Nephron (organoid): ENCODE measurements around the gene CA9.

Experiments used
- H3K27ac Mint-ChIP-seq, 3 experiments: 2 replicates each; pipeline ENCODE4 v1.8.0; 2020; ENCODE audit warnings: mixed read lengths in 3 of 3, mild to moderate bottlenecking in 2 of 3, moderate library complexity in 1 of 3
- H3K27me3 Mint-ChIP-seq: 2 replicates; pipeline ENCODE4 v1.8.0; 2021; ENCODE audit warnings: low read depth, mild to moderate bottlenecking, moderate library complexity, mixed read lengths
- H3K36me3 Mint-ChIP-seq: 2 replicates; pipeline ENCODE4 v1.8.0; 2020; ENCODE audit warnings: low read depth, mixed read lengths
- H3K4me1 Mint-ChIP-seq: 2 replicates; pipeline ENCODE4 v1.8.0; 2020; ENCODE audit warnings: mixed read lengths
- H3K4me3 Mint-ChIP-seq, 3 experiments: 2 replicates each; pipeline ENCODE4 v1.8.0; 2020; ENCODE audit warnings: mild to moderate bottlenecking in 3 of 3, mixed read lengths in 3 of 3, moderate library complexity in 2 of 3
- H3K9me3 Mint-ChIP-seq: 2 replicates; pipeline ENCODE4 v1.8.0; 2020; ENCODE audit warnings: mixed read lengths
- TF ChIP-seq, protein P1 (sequence below), 3 experiments: fragments of 200-600 bp; sonication (generic); IDR thresholded peaks; one replicate each; pipeline ENCODE4 v1.5.0; 2021; ENCODE audit warnings: antibody characterized with exemption in 3 of 3; ENCODE audit not compliant: unreplicated experiment in 3 of 3

CA9 gene

DNA sequence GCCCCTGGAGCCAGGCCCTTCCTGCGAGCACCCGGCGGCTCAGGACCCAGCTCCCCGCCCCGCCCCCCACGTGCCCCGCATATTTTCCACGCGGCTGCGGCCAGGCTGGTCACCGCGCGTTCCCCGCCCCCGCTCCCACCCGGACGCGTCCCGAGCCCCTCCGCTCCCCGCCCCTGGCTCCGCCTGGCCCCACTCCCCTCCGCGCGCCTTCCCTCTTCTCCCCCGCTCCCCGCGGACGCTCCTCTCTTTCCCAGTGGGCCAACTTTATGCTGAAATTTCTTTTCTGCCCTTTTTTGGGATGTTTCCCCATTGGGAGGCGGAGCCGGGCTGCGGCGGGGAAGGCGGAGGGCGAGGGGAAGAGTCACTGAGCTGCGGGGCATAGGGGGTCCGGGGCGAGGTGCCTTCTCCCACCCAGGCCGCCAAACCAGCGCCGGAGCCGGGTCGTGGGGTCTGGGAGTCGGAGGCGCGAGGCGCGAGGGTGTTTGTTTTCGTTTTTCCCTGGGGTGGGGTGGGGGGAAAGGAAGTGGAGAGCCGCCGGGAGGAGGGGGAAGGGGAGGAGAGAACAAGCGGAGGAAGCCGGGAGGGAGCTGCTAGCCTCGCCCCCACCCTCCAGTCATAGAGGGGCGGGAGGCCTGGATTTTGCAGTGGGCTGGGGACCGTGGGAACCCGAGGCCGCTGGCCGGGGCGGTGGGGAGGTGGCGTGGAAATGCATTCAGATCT lies 17.0 kb downstream of the CA9 start:
- Mint-ChIP-seq H3K27ac (peak overlapping the region; percentile 65 to 88 (median 81)), H3K4me1 (peaks cover 36% of the 10 kb centered on the region), H3K27me3 (no peaks in the 10 kb centered on the region), H3K36me3 (peaks cover 13% of the 10 kb centered on the region), H3K9me3 (no peaks in the 10 kb centered on the region), H3K4me3 (peak overlapping the region; percentile 94 to 100 (median 95))
- TF ChIP-seq, protein P1, sequence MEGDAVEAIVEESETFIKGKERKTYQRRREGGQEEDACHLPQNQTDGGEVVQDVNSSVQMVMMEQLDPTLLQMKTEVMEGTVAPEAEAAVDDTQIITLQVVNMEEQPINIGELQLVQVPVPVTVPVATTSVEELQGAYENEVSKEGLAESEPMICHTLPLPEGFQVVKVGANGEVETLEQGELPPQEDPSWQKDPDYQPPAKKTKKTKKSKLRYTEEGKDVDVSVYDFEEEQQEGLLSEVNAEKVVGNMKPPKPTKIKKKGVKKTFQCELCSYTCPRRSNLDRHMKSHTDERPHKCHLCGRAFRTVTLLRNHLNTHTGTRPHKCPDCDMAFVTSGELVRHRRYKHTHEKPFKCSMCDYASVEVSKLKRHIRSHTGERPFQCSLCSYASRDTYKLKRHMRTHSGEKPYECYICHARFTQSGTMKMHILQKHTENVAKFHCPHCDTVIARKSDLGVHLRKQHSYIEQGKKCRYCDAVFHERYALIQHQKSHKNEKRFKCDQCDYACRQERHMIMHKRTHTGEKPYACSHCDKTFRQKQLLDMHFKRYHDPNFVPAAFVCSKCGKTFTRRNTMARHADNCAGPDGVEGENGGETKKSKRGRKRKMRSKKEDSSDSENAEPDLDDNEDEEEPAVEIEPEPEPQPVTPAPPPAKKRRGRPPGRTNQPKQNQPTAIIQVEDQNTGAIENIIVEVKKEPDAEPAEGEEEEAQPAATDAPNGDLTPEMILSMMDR (IDR thresholded peaks at IDR 0.05; ENCODE audit: unreplicated experiment in 3 of 3): no peak

DNA sequence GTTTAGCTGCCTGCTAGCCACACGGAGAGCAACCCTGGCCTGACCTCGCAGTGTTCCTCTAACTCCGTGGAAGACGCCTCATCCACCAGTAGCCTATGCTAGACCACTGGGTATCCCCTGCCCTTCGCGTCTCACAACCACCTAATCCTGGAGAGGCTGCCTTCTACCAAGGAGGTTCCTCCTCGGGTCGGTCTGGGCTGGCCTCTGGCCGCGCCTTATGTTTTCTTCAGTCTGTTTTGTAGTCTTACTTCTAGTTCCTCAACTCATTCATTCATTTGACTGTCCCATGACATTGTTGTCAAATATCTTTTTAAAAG lies 17.6 kb downstream of the CA9 start:
- Mint-ChIP-seq H3K9me3 (no peaks in the 10 kb centered on the region), H3K27me3 (no peaks in the 10 kb centered on the region), H3K4me3 (peak overlapping the region; percentile 89 to 95 (median 91)), H3K36me3 (peaks cover 10% of the 10 kb centered on the region), H3K27ac (peak overlapping the region; percentile 65 to 88 (median 81)), H3K4me1 (peaks cover 35% of the 10 kb centered on the region)
- TF ChIP-seq, protein P1 (IDR thresholded peaks at IDR 0.05; ENCODE audit: unreplicated experiment in 3 of 3): no peak

DNA sequence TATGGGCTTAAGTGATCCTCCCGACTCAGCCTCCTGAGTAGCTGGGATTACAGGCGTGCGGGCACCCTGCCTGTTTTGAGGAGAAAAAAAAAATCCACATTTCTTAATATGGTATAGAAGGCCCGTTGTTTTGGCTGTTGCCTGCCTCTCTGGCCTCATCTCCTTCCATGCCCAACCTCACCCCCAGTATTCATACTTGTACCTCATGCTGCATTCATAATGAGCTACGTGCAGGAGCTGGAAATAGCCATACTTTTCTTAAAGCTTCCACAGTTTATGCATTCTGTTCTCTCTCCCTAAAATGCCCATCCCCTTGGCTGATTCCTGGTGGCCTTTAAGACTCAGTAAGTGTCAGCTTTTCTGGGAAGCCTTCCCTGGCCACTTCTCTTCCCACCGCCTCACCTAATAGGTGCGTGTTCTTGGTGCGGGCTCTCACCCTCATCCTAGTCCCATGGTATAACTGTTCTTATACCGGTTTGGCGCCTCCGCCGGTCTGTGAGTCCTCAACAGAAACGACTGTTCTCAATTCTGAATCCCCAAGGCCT lies 18.1 kb downstream of the CA9 start:
- peak overlapping the region; percentile 65 to 88 (median 81) for H3K27ac Mint-ChIP-seq
- no peaks in the 10 kb centered on the region for H3K9me3 Mint-ChIP-seq
- TF ChIP-seq, protein P1 (IDR thresholded peaks at IDR 0.05; ENCODE audit: unreplicated experiment in 3 of 3): no peak
- peak overlapping the region; percentile 89 to 95 (median 91) for H3K4me3 Mint-ChIP-seq
- H3K27me3 Mint-ChIP-seq: no peaks in the 10 kb centered on the region
- H3K4me1 Mint-ChIP-seq: peaks cover 34% of the 10 kb centered on the region
- peaks cover 5% of the 10 kb centered on the region for H3K36me3 Mint-ChIP-seq

DNA sequence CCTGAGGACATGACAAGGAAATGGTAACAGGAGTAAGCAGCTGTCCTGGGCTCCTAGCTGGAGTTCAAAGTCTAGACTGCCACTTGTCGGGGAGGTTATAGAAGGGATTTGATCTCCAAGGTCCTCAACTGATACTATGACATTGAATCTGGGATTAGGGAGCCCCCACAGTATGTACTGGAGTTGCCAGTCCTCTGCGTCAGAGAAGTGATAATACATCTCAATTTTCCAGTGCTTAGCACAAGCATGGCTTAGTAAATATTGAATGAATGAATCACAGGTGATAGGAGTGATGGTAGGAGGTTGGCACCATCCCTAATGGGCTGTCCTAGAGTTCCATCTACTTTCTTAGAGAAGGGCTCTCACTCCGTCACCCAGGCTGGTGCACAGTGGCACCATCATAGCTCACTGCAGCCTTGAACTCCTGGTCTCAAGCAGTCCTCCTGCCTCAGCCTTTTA lies 22.2 kb downstream of the CA9 start:
- peak overlapping the region in 1 of 3 experiments; percentile 50 for H3K27ac Mint-ChIP-seq
- no peaks in the 10 kb centered on the region for H3K36me3 Mint-ChIP-seq
- no peaks in the 10 kb centered on the region for H3K9me3 Mint-ChIP-seq
- TF ChIP-seq, protein P1 (IDR thresholded peaks at IDR 0.05; ENCODE audit: unreplicated experiment in 3 of 3): no peak
- no peak overlapping the region for H3K4me3 Mint-ChIP-seq
- peaks cover 17% of the 10 kb centered on the region for H3K4me1 Mint-ChIP-seq
- no peaks in the 10 kb centered on the region for H3K27me3 Mint-ChIP-seq

DNA sequence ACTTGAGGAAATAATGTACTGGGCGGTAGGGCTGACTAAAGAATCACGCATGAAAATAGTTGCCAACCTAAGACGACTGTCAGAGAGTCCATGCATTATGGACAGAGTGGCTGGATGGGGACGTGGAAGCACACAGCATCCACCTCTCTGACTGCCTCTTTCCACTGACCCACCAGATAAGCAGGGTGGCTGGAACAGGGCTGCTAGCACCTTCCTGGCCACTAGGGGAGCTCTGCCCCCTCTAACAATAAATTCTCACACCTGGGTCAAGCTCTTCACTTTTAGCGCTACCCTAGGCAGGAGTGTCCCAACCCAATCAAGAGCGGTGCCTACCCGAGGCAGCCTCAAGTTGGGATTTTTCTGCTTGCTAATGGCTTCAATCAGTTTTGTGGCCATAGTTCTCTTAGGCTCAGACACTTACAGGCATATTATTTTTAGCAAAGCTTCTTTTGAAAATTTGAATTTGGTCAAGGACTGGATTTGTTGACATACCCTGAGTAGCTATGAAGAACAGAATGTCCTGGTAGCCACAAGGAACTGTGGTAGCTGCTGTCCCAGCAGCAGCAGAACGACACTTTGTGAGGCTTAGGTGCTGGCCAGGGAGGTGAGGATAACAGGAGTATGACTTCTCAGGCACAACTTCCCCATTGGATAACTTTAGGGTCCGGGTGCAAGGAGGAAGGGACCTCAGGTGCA lies 22.9 kb downstream of the CA9 start:
- Mint-ChIP-seq H3K4me3 (no peak overlapping the region), H3K27ac (peak overlapping the region; percentile 11 to 50 (median 20)), H3K27me3 (no peaks in the 10 kb centered on the region), H3K9me3 (no peaks in the 10 kb centered on the region), H3K4me1 (peaks cover 11% of the 10 kb centered on the region), H3K36me3 (no peaks in the 10 kb centered on the region)
- TF ChIP-seq, protein P1 (IDR thresholded peaks at IDR 0.05; ENCODE audit: unreplicated experiment in 3 of 3): peak; percentile 81 to 87 (median 84)
